PC-3 (cell line): ENCODE data around the gene HNRNPC. TPM values are rescaled to one million over a fixed set of nuclear protein-coding genes. Genes with fewer than 3 reads are reported as not detected.
"Not testable (repeated sequence)": the region's sequence is repeated elsewhere in the genome, so short reads cannot be mapped to it uniquely, and the experiment has no call there.

Source experiments
- ATAC-seq: fragments of 200-7000 bp; cut with Tn5 transposase; 2 replicates; pipeline ENCODE4 v1.9.1; 2020; ENCODE audit warnings: mild to moderate bottlenecking, moderate library complexity
- BruUV-seq: library from RNA; stranded (reverse); fragments of 400-500 nt; replicated peaks from 2 replicates; lab custom pipeline; 2021; lab: Mats Ljungman, UMichigan
- CTCF ChIA-PET: fragments of 300-600 bp; sonication (Branson Sonifier 250); formaldehyde crosslinking; loops from one replicate; lab custom pipeline; 2022; ENCODE audit warnings: antibody characterized with exemption; lab: Charles Lee
- POLR2A ChIA-PET: fragments of 300-600 bp; sonication (Branson Sonifier 250); formaldehyde crosslinking; loops from one replicate; lab custom pipeline; 2022; ENCODE audit warnings: antibody characterized with exemption; ENCODE audit not compliant: unreplicated experiment; lab: Charles Lee
- DNase-seq: peaks from one replicate; pipeline ENCODE4 v3.0.0-alpha.2; 2015
- H2AFZ ChIP-seq: fragments of 300-600 bp; sonication (generic); 2 replicates; pipeline ENCODE4 v1.6.0; 2016; ENCODE audit warnings: antibody characterized with exemption, low read length
- H3F3A ChIP-seq: fragments of 300-600 bp; sonication (generic); one replicate; pipeline ENCODE4 v1.6.0; 2017; ENCODE audit warnings: antibody characterized with exemption, low read length, control low read depth, mild to moderate bottlenecking; ENCODE audit not compliant: unreplicated experiment
- H3K27ac ChIP-seq: fragments of 300-600 bp; sonication (generic); 2 replicates; pipeline ENCODE4 v1.5.1; 2016; ENCODE audit warnings: mild to moderate bottlenecking, low read length
- H3K27me3 ChIP-seq: fragments of 300-600 bp; sonication (generic); 2 replicates; pipeline ENCODE4 v1.6.1; 2016; ENCODE audit warnings: low read length, mixed read lengths
- H3K36me3 ChIP-seq: fragments of 300-600 bp; sonication (generic); 2 replicates; pipeline ENCODE4 v1.6.1; 2016; ENCODE audit warnings: low read depth, mixed run types, low read length, mixed read lengths
- H3K4me1 ChIP-seq: fragments of 300-600 bp; sonication (generic); 2 replicates; pipeline ENCODE4 v1.5.1; 2016; ENCODE audit warnings: low read length; ENCODE audit not compliant: insufficient read depth
- H3K4me2 ChIP-seq: fragments of 300-600 bp; sonication (generic); 2 replicates; pipeline ENCODE4 v1.6.0; 2016; ENCODE audit warnings: low read length
- H3K4me3 ChIP-seq: fragments of 300-600 bp; sonication (generic); 2 replicates; pipeline ENCODE4 v1.5.1; 2016; ENCODE audit warnings: mild to moderate bottlenecking, low read length, mixed read lengths
- H3K79me2 ChIP-seq: fragments of 300-600 bp; sonication (generic); 2 replicates; pipeline ENCODE4 v1.6.1; 2017; ENCODE audit warnings: low read length, mixed read lengths
- H3K9ac ChIP-seq: fragments of 300-600 bp; sonication (generic); 2 replicates; pipeline ENCODE4 v1.6.0; 2016; ENCODE audit warnings: mild to moderate bottlenecking, low read length
- H3K9me2 ChIP-seq: fragments of 300-600 bp; sonication (generic); replicated peaks from 2 replicates; pipeline ENCODE4 v1.6.1; 2016; ENCODE audit warnings: mixed run types, low read length, mixed read lengths
- H3K9me3 ChIP-seq: fragments of 300-600 bp; sonication (generic); 2 replicates; pipeline ENCODE4 v1.6.1; 2016; ENCODE audit warnings: low read length, mixed read lengths
- H4K20me1 ChIP-seq: fragments of 300-600 bp; sonication (generic); 2 replicates; pipeline ENCODE4 v1.6.1; 2016; ENCODE audit warnings: low read length, mixed read lengths
- EZH2 ChIP-seq: fragments of 300-600 bp; sonication (generic); IDR thresholded peaks from one replicate; pipeline ENCODE4 v1.6.1; 2017; ENCODE audit warnings: antibody characterized with exemption, mild to moderate bottlenecking, low read length; ENCODE audit not compliant: unreplicated experiment
- EZH2phosphoT487 ChIP-seq: fragments of 300-600 bp; sonication (generic); IDR thresholded peaks from 2 replicates; pipeline ENCODE4 v1.6.1; 2018; ENCODE audit warnings: mild to moderate bottlenecking, antibody characterized with exemption, low read length, borderline replicate concordance
- intact Hi-C: fragments of 100-400 bp; cut with micrococcal nuclease; formaldehyde crosslinking; loops from 2 replicates; pipeline ENCODE4 v1.9.0; 2023
- total RNA-seq: library from RNA; depleted of rRNA; stranded (reverse); fragments of >200 nt; gene quantifications from 2 replicates; pipeline ENCODE4 v1.2.3, GENCODE V29; 2014
- TF ChIP-seq, protein P1 (sequence below): fragments of 300-600 bp; sonication (generic); conservative IDR thresholded peaks from 2 replicates; pipeline ENCODE4 v1.5.1; 2017; ENCODE audit warnings: antibody characterized with exemption, low read depth, mild to moderate bottlenecking, low read length

HNRNPC gene
- total RNA-seq, 1 experiment from 2014 or later, result 682 TPM

GRCh38 chr14:21278632-21279031, 9.4 kb upstream of the HNRNPC start:
- H3K9me3 ChIP-seq, result no peaks in the 10 kb centered on the region
- no peak overlapping the region for H3K4me3 ChIP-seq
- H3K79me2 ChIP-seq, result no peaks in the 10 kb centered on the region
- POLR2A ChIA-PET, result no interaction called here
- no peaks in the 10 kb centered on the region for H3K27me3 ChIP-seq
- H3K4me1 ChIP-seq, result no peaks in the 10 kb centered on the region
- BruUV-seq, result no TSS peak
- H3K27ac ChIP-seq, result no peak overlapping the region
- H3F3A ChIP-seq, result no peaks in the 10 kb centered on the region
- intact Hi-C loops, result no loop called here
- TF ChIP-seq EZH2phosphoT487 (no peak), EZH2 (no peak)
- TF ChIP-seq, protein P1, sequence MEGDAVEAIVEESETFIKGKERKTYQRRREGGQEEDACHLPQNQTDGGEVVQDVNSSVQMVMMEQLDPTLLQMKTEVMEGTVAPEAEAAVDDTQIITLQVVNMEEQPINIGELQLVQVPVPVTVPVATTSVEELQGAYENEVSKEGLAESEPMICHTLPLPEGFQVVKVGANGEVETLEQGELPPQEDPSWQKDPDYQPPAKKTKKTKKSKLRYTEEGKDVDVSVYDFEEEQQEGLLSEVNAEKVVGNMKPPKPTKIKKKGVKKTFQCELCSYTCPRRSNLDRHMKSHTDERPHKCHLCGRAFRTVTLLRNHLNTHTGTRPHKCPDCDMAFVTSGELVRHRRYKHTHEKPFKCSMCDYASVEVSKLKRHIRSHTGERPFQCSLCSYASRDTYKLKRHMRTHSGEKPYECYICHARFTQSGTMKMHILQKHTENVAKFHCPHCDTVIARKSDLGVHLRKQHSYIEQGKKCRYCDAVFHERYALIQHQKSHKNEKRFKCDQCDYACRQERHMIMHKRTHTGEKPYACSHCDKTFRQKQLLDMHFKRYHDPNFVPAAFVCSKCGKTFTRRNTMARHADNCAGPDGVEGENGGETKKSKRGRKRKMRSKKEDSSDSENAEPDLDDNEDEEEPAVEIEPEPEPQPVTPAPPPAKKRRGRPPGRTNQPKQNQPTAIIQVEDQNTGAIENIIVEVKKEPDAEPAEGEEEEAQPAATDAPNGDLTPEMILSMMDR, result no peak
- H3K9ac ChIP-seq, result no peak overlapping the region
- DNase-seq (no peak), ATAC-seq (no peak)
- no peaks in the 10 kb centered on the region for H4K20me1 ChIP-seq
- H2AFZ ChIP-seq, result no peak overlapping the region
- no peaks in the 10 kb centered on the region for H3K9me2 ChIP-seq
- CTCF ChIA-PET, result no interaction called here
- H3K4me2 ChIP-seq, result no peak overlapping the region
- H3K36me3 ChIP-seq, result no peaks in the 10 kb centered on the region

DNA sequence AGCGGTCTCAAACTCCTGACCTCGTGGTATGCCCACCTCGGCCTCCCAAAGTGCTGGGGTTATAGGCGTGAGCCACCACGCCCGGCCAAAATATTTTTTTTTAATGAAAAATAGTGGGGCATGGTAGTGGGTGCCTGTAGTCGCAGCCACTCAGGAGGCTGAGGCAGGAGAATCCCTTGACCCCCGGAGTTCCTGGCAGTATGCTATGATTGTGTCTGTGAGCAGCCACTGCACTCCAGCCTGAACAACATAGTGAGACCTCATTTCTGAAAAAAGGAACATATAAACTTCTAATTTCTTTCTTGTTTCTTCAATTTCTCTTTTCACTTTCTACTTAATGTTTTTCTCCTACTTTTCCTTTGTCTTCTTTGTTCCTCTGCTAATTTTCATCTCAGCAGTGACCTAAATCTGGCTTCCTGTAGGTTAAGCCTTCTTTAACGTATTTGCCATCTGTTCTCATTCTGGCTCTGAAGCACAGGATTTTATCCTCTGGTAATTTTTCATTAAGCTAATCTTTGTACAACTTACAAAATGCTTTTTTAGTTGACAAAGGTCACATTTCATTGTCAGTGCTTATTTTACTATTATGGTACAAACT, 6.1 kb upstream of the HNRNPC start:
- Histone ChIP-seq H3F3A (no peaks in the 10 kb centered on the region), H3K79me2 (no peaks in the 10 kb centered on the region), H4K20me1 (no peaks in the 10 kb centered on the region), H3K9ac (no peak overlapping the region), H3K9me3 (no peaks in the 10 kb centered on the region), H3K4me2 (no peak overlapping the region), H3K27me3 (no peaks in the 10 kb centered on the region), H2AFZ (no peak overlapping the region), H3K27ac (no peak overlapping the region), H3K4me1 (no peaks in the 10 kb centered on the region), H3K9me2 (no peaks in the 10 kb centered on the region), H3K36me3 (no peaks in the 10 kb centered on the region), H3K4me3 (no peak overlapping the region)
- intact Hi-C loops, result no loop called here
- DNase-seq (no peak), ATAC-seq (no peak)
- TF ChIP-seq EZH2 (no peak), EZH2phosphoT487 (no peak)
- TF ChIP-seq, protein P1, result no peak
- no TSS peak for BruUV-seq
- ChIA-PET CTCF (no interaction called here), POLR2A (no interaction called here)

DNA sequence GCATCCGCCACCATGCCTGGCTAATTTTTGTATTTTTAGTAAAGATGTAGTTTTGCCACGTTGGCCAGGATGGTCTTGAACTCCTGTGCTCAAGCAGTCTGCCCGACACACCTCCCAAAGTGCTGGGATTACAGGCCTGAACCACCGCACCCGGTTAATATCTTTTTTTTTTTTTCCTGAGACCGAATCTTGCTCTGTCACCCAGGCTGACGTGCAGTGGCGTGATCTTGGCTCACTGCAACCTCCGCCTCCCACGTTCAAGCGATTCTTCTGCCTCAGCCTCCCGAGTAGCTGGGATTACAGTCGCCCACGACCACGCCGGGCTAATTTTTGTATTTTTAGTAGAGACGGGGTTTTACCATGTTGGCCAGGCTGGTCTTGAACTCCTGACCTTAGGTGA, 3.4 kb upstream of the HNRNPC start:
- H3K27me3 ChIP-seq, H3K4me1 ChIP-seq, intact Hi-C loops, H3K9me2 ChIP-seq, H2AFZ ChIP-seq, ATAC-seq, H3K27ac ChIP-seq, H3K4me3 ChIP-seq, CTCF ChIA-PET, DNase-seq, H3K4me2 ChIP-seq, H3F3A ChIP-seq, H3K9me3 ChIP-seq, H3K9ac ChIP-seq, BruUV-seq: not testable (repeated sequence)
- Histone ChIP-seq H3K79me2 (peaks cover 17% of the 10 kb centered on the region), H3K36me3 (peaks cover 11% of the 10 kb centered on the region), H4K20me1 (peaks cover 13% of the 10 kb centered on the region)
- POLR2A ChIA-PET, result interaction anchor here (0.7 kb wide), 1 partner anchor 74 kb away, joined by 15 read pairs; no protein-coding TSS in a partner anchor
